Measurements from ENCODE around the gene CRISP2.

The CRISP2 gene, protein sequence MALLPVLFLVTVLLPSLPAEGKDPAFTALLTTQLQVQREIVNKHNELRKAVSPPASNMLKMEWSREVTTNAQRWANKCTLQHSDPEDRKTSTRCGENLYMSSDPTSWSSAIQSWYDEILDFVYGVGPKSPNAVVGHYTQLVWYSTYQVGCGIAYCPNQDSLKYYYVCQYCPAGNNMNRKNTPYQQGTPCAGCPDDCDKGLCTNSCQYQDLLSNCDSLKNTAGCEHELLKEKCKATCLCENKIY

GRCh38 chr6:49713346-49713745, at the start of gene CRISP2:
CRISP2 (minus strand) TSS chr6:49713543; CDS start chr6:49709196, 4,347 bp downstream.
- DNase-seq (ENCODE audit: low read depth, low spot score) = no peak
- Histone ChIP-seq H3K9ac (ENCODE audit: insufficient read length, low read depth) (no peak within 1 kb of the TSS), H3K9me3 (ENCODE audit: insufficient read depth, low read length) (no peaks in the 10 kb centered on the region; the same call in 1 of the 2 replicates), H3K4me3 (ENCODE audit: insufficient read length, low read depth) (no peak within 1 kb of the TSS), H3K27me3 (ENCODE audit: insufficient read depth, insufficient read length) (no peaks in the 10 kb centered on the region), H3K36me3 (ENCODE audit: insufficient read depth, insufficient read length, low read length) (no peaks in the 10 kb centered on the region), H3K4me1 (ENCODE audit: insufficient read depth, insufficient read length) (no peaks in the 10 kb centered on the region)
- TF ChIP-seq ZNF274 (IDR thresholded peaks at IDR 0.05; ENCODE audit: low read depth, low read length) (no peak), YY1 (IDR thresholded peaks at IDR 0.05; ENCODE audit: insufficient read depth, insufficient read length) (no peak), SUZ12 (IDR thresholded peaks at IDR 0.05; ENCODE audit: extremely low read depth, insufficient read depth, insufficient read length) (no peak)

DNA sequence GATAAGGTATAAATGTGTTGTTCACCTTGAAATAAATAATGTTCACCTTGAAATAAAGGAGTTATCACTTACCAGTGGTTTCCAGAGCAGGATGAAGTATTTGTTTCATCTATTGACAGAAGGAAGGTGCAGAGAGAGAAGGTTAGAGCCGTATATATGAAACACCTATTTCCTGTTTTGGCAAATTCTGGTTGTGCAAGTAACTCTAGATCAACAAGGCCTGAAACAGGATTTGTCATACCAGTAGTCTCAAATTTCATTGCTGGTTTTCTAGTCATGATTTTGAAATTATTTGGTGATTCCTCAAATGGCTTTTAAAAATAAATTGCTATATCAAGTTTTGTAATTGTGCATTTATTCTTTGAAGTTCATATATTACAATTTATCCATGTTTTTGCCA, 30.9 kb upstream of the CRISP2 start, which contains the start of gene CRISP3:
Gene CRISP3, minus strand, starts transcription at position 130 of the 400 bp plus-strand sequence. Its CDS starts 21 bp downstream, at position 109.
- Histone ChIP-seq H3K9me3 (ENCODE audit: insufficient read depth, low read length) (no peaks in the 10 kb centered on the region), H3K4me3 (ENCODE audit: insufficient read length, low read depth) (no peak within 1 kb of the TSS), H3K36me3 (ENCODE audit: insufficient read depth, insufficient read length, low read length) (no peaks in the 10 kb centered on the region), H3K4me1 (ENCODE audit: insufficient read depth, insufficient read length) (no peaks in the 10 kb centered on the region), H3K9ac (ENCODE audit: insufficient read length, low read depth) (no peak within 1 kb of the TSS), H3K27me3 (ENCODE audit: insufficient read depth, insufficient read length) (no peaks in the 10 kb centered on the region)
- TF ChIP-seq ZNF274 (IDR thresholded peaks at IDR 0.05; ENCODE audit: low read depth, low read length) (no peak), YY1 (IDR thresholded peaks at IDR 0.05; ENCODE audit: insufficient read depth, insufficient read length) (no peak), SUZ12 (IDR thresholded peaks at IDR 0.05; ENCODE audit: extremely low read depth, insufficient read depth, insufficient read length) (no peak)
- DNase-seq (ENCODE audit: low read depth, low spot score) = no peak

- Histone ChIP-seq H3K27me3 (ENCODE audit: insufficient read depth, insufficient read length) (no peaks in the 10 kb centered on the region), H3K9ac (ENCODE audit: insufficient read length, low read depth) (no peak overlapping the region), H3K4me3 (ENCODE audit: insufficient read length, low read depth) (no peak overlapping the region), H3K9me3 (ENCODE audit: insufficient read depth, low read length) (no peaks in the 10 kb centered on the region), H3K4me1 (ENCODE audit: insufficient read depth, insufficient read length) (no peaks in the 10 kb centered on the region), H3K36me3 (ENCODE audit: insufficient read depth, insufficient read length, low read length) (no peaks in the 10 kb centered on the region)
- TF ChIP-seq ZNF274 (IDR thresholded peaks at IDR 0.05; ENCODE audit: low read depth, low read length) = no peak
- no peak for TF ChIP-seq SUZ12 (IDR thresholded peaks at IDR 0.05; ENCODE audit: extremely low read depth, insufficient read depth, insufficient read length)
- TF ChIP-seq YY1 (IDR thresholded peaks at IDR 0.05; ENCODE audit: insufficient read depth, insufficient read length) = no peak
- no peak for DNase-seq (ENCODE audit: low read depth, low spot score)
These were observed 30.1 kb upstream of the CRISP2 start for GRCh38 chr6:49743429-49743828.

- TF ChIP-seq SUZ12 (IDR thresholded peaks at IDR 0.05; ENCODE audit: extremely low read depth, insufficient read depth, insufficient read length) (no peak), YY1 (IDR thresholded peaks at IDR 0.05; ENCODE audit: insufficient read depth, insufficient read length) (no peak), ZNF274 (IDR thresholded peaks at IDR 0.05; ENCODE audit: low read depth, low read length) (no peak)
- Histone ChIP-seq H3K9ac (ENCODE audit: insufficient read length, low read depth) (no peak overlapping the region), H3K4me3 (ENCODE audit: insufficient read length, low read depth) (no peak overlapping the region), H3K27me3 (ENCODE audit: insufficient read depth, insufficient read length) (no peaks in the 10 kb centered on the region), H3K9me3 (ENCODE audit: insufficient read depth, low read length) (no peaks in the 10 kb centered on the region), H3K4me1 (ENCODE audit: insufficient read depth, insufficient read length) (no peaks in the 10 kb centered on the region), H3K36me3 (ENCODE audit: insufficient read depth, insufficient read length, low read length) (no peaks in the 10 kb centered on the region)
- no peak for DNase-seq (ENCODE audit: low read depth, low spot score)
These were observed 26.1 kb upstream of the CRISP2 start for GRCh38 chr6:49739423-49739822.

- no peaks in the 10 kb centered on the region for H3K27me3 ChIP-seq (ENCODE audit: insufficient read depth, insufficient read length)
- H3K9me3 ChIP-seq (ENCODE audit: insufficient read depth, low read length) = no peaks in the 10 kb centered on the region
- DNase-seq (ENCODE audit: low read depth, low spot score) = no peak
- H3K36me3 ChIP-seq (ENCODE audit: insufficient read depth, insufficient read length, low read length) = no peaks in the 10 kb centered on the region
- no peaks in the 10 kb centered on the region for H3K4me1 ChIP-seq (ENCODE audit: insufficient read depth, insufficient read length)
- TF ChIP-seq ZNF274 (IDR thresholded peaks at IDR 0.05; ENCODE audit: low read depth, low read length) (no peak), SUZ12 (IDR thresholded peaks at IDR 0.05; ENCODE audit: extremely low read depth, insufficient read depth, insufficient read length) (no peak), YY1 (IDR thresholded peaks at IDR 0.05; ENCODE audit: insufficient read depth, insufficient read length) (no peak)
- no peak overlapping the region for H3K9ac ChIP-seq (ENCODE audit: insufficient read length, low read depth)
- no peak overlapping the region for H3K4me3 ChIP-seq (ENCODE audit: insufficient read length, low read depth)
These were observed 22.7 kb upstream of the CRISP2 start for GRCh38 chr6:49736017-49736508.

DNA sequence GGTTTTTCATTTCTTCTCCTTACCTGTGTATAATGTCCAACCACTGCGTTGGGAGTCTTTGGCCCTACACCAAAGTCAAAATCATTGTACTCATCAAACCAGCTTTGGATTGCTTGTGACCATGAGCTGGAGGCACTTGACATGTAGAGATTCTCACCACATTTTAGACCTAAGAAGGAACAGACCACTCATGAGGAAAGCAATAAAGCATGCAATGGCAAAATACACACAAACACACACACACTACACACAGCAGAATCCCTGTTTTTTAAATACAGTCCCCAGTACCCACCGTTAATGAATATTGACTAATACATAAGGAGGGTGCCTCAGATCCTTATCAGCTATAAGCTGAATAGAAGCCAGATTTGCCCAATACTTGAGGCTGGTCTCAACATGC, 20.3 kb upstream of the CRISP2 start:
- H3K36me3 ChIP-seq (ENCODE audit: insufficient read depth, insufficient read length, low read length) = no peaks in the 10 kb centered on the region
- no peaks in the 10 kb centered on the region for H3K4me1 ChIP-seq (ENCODE audit: insufficient read depth, insufficient read length)
- TF ChIP-seq YY1 (IDR thresholded peaks at IDR 0.05; ENCODE audit: insufficient read depth, insufficient read length) (no peak), ZNF274 (IDR thresholded peaks at IDR 0.05; ENCODE audit: low read depth, low read length) (no peak), SUZ12 (IDR thresholded peaks at IDR 0.05; ENCODE audit: extremely low read depth, insufficient read depth, insufficient read length) (no peak)
- H3K9me3 ChIP-seq (ENCODE audit: insufficient read depth, low read length) = no peaks in the 10 kb centered on the region
- no peak overlapping the region for H3K9ac ChIP-seq (ENCODE audit: insufficient read length, low read depth)
- H3K27me3 ChIP-seq (ENCODE audit: insufficient read depth, insufficient read length) = no peaks in the 10 kb centered on the region
- no peak overlapping the region for H3K4me3 ChIP-seq (ENCODE audit: insufficient read length, low read depth)
- DNase-seq (ENCODE audit: low read depth, low spot score) = no peak

DNA sequence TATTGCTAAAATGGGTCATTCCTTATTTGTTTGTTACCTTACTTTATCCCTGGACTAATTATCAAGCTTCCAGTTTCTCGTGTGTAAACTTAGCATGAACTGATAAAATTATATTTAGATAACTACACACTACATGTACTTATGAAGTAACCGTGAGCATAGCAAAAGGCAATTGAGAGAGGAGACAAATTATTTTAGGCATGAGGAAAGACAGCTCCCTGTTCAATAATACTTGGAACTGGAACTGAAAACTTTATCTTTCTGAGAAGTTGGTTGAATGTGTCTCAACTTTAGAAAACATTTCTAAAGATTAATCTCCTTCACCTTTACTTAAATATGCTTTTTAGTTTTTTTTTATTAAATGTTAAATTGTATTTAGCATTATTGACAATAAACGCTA, 19.4 kb upstream of the CRISP2 start:
- Histone ChIP-seq H3K9me3 (ENCODE audit: insufficient read depth, low read length) (no peaks in the 10 kb centered on the region), H3K27me3 (ENCODE audit: insufficient read depth, insufficient read length) (no peaks in the 10 kb centered on the region), H3K4me3 (ENCODE audit: insufficient read length, low read depth) (no peak overlapping the region), H3K9ac (ENCODE audit: insufficient read length, low read depth) (no peak overlapping the region), H3K36me3 (ENCODE audit: insufficient read depth, insufficient read length, low read length) (no peaks in the 10 kb centered on the region), H3K4me1 (ENCODE audit: insufficient read depth, insufficient read length) (no peaks in the 10 kb centered on the region)
- no peak for DNase-seq (ENCODE audit: low read depth, low spot score)
- no peak for TF ChIP-seq ZNF274 (IDR thresholded peaks at IDR 0.05; ENCODE audit: low read depth, low read length)
- no peak for TF ChIP-seq SUZ12 (IDR thresholded peaks at IDR 0.05; ENCODE audit: extremely low read depth, insufficient read depth, insufficient read length)
- no peak for TF ChIP-seq YY1 (IDR thresholded peaks at IDR 0.05; ENCODE audit: insufficient read depth, insufficient read length)

All from NT2/D1 (cell line).